Stimulated activated CD8-positive, alpha-beta memory T cell treated with anti-CD3 and anti-CD28 coated beads, Interleukin-12 subunit alpha, Interleukin-12 subunit beta, amount 100 ng/mL, for 1 hour (primary cell): ENCODE results near the gene ZNF274.
"Not testable (repeated sequence)": the region's sequence is repeated elsewhere in the genome, so short reads cannot be mapped to it uniquely, and the experiment has no call there.

Experiments
- DNase-seq: peaks from one replicate; pipeline ENCODE4 v3.0.0-alpha.2; 2020; ENCODE audit warnings: low read depth

Gene ZNF274

DNA sequence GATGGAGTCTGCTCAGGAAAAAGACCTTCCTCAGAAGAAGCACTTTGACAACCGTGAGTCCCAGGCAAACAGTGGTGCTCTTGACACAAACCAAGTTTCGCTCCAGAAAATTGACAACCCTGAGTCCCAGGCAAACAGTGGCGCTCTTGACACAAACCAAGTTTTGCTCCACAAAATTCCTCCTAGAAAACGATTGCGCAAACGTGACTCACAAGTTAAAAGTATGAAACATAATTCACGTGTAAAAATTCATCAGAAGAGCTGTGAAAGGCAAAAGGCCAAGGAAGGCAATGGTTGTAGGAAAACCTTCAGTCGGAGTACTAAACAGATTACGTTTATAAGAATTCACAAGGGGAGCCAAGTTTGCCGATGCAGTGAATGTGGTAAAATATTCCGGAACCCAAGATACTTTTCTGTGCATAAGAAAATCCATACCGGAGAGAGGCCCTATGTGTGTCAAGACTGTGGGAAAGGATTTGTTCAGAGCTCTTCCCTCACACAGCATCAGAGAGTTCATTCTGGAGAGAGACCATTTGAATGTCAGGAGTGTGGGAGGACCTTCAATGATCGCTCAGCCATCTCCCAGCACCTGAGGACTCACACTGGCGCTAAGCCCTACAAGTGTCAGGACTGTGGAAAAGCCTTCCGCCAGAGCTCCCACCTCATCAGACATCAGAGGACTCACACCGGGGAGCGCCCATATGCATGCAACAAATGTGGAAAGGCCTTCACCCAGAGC lies 29.6 kb downstream of the ZNF274 start:
- DNase-seq: no peak

DNA sequence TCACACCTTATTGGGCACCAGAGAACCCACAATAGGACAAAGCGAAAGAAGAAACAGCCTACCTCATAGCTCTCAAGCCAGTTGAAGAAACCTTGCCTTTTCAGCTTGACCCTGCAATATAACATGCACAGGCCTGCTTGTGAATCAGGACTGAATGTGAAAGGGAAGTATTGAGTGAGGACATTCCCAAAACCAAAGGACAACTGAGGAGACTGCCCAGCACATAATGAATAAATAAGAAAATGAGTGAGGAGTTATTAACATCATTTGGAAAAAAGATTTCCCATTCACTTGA lies 30.2 kb downstream of the ZNF274 start:
- DNase-seq: no peak

DNA sequence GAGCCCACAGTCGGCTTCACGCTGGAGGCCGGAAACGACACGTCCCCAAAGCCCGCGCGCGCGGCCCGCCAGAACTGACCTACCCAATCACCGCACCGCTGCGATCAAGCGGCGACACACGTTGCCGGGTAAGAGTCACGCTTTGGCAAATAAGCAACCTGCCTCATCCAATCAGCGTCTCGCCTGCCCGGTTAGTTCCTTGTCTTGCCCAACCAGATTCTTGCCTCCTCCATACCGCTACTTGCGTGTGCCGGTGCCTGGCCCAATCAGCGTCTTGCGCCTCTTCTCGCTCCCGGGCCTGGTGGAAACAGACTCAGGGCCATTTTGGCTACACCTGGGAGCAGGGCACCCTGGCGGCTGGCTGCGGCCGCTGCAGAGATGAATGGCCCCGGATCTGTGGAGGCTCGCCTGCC lies 34.2 kb downstream of the ZNF274 start:
- DNase-seq: no peak

DNA sequence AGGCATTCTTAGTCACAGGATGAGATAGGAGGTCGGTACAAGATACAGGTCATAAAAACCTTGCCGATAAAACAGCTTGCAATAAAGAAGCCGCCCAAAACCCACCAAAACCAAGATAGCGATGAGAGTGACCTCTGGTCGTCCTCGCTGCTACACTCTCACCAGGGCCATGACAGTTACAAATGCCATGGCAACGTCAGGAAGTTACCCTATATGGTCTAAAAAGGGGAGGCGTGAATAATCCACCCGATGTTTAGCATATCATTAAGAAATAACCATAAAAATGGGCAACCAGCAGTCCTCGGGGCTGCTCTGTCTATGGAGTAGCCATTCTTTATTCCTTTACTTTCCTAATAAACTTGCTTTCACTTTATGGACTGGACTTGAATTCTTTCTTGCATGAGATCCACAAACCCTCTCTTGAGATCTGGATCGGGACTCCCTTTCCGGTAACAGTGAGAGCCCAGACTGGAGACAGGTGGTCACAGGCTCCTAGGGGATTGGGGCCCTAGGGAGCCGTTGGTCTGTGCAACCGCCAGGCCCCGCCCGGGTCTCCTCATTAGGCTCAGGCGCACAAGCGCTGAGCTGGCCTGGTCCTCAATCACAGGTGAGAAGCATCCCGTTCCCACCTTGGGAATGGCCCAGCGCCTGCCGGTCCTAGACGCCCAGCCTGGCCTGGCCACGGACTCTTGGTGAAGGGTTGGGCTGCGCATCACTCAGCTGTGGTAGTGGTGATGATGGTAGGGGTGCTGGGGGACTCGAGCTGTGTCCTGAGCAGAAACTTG lies 34.9 kb downstream of the ZNF274 start:
- DNase-seq: no peak

DNA sequence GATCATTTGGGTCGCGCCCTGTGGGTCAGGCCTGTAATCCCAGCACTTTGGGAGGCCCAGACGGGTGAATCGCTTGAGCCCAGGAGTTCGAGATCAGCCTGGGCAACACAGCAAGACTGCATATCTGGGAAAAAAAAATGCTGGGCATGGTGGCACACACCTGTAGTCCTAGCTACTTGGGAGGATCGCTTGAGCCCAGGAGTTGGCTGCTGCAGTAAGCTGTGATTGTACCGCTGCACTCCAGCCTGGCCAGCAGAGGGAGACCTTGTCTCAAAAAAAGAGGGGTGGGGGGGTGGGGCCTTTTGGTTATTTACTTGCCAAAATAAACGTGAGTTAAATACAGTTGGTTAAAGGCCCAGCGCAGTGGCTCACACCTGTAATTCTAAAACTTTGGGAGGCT lies 36.0 kb downstream of the ZNF274 start:
- DNase-seq: peak; percentile 1

DNA sequence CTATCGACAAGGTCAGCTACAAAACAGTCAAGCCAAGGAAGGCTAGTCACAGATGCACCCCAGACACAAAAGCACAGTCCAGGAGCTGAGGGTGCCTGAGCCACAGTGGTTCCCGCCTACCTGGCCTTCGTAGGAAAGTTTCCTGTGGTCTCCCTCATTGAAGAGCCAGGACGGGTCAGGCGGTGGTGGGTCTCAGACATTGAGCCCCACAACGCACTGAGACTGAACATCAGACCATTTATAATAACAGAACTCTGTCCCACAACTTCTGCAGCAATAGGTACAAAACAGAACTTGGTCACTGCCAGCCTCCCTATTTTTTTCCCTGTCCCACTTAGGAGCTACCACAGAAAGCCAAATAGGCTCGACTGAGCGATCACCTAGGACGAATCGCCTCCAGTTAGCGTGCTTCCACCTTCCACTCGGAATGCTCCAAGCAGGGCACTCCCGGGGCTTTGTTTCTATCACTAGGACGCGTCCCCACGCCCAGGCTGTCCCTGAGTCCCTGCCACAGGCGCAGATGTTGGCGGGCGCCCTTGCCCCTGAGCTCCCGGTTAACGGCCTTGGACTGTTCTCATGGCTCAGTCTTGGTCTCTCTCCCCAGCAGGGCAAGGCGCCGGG lies 45.2 kb downstream of the ZNF274 start:
- DNase-seq: no peak

DNA sequence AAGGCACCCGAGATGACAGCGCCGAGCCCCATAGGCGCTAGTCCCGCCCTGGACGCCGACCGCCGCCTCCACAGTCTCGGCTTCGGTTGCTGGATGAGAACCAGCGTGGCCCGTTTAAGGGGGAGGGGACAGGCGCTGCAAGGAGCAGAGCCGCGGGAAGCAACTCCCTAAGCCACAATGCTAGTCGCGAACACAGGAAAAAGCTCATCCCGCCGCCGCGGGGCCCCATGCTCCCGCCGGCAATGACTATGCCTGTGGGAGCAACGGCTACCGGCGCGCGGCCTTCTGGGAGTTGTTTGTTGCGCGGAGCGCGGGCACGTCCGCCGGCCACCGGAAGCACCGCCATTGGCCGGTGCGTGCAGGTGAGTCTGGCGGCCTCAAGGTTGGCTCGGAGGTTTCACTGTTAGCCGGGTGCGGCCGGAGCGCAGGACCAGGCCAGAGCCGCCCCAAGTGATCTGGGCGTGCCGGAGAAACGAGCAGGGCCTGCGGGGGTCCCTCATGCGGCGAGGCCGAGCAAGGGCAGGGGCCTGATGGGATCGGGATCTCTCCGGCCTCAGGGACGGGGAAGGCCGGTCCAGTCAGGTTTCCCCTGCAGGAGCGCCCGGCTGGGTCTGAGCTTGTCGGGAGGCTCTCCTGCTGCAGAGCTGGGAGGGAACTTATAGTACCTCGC lies 45.9 kb downstream of the ZNF274 start, which contains the start of gene ZNF544:
ZNF544 (plus strand) TSS at position 330 of the 670 bp plus-strand sequence. CDS start 15,110 bp downstream, outside the sequence.
- peak; percentile 14 for DNase-seq

DNA sequence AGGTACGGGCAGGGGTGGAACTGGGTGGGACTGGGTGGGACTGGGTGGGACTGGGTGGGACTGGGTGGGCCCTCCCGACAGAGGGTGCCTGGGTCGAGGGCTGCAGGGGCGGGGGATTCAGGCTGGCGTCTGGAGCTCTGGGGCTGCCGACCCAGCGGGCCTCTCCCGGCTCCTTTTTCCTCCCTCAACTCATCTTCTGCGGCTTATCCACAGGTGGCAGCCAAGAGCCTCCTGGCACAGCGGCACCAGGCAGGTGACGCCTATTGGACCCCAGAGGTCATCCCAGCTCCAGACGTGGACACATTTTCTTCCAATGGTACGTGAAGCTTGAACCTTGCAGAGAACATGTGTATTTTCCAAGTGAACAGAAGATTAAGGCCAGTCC lies 46.4 kb downstream of the ZNF274 start:
- no peak for DNase-seq

DNA sequence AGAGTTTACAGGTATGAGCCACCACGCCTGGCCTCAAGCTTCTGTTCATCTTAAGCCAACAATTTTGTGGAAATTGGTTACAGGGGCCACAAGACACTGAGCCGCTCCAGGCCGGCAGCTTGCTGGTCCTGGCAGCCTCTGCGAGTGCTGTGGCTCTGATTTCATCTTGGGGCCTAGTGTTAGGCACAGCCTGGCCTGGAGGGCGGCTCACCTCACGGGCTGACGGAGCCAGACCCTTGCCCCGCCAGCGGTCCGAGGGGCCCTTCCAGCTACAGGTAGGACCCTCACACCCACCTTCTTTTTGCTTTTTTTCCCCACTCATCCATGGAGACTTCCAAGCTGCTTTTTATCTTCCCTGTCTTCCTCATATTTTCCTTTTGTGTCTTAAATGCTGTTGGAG lies 54.5 kb downstream of the ZNF274 start:
- DNase-seq: no peak

DNA sequence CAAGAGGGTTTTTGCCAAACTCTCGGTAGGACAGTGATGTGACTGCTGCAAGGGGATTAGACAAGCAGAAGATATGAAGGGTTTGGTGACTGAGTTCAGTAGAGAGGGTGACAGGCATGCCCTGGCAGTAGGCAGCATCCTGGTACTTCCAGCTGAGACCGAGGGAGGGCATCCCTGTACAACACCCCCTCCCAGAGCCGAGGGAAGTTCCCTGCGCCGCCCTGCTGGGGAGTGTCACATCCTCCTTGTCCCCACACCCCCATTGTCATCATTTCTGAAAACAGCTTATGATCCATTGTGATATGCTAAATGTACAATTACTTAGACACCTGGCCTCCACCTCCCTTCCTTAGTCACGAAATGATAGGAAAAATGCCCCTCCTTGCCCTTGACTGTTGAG lies 60.5 kb downstream of the ZNF274 start:
- no peak for DNase-seq

DNA sequence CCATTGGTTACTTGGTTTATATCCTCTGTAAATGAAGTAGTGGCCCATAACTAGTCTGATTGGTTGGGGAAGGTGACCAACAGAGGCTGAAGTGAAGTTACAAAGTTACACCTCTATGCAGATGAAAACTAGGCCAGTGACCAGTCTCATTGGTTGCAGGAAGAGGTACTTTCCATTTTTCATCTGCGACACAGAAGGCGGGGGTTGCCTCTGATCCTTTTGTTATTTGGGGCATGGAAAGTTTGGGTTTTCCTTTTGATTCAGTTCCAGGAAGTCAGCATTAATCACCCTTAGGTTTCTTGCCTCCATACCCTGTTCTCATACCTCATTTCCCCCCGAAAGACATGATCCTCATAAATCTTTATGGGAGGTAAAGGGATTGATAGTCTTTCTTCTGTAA lies 66.0 kb downstream of the ZNF274 start:
- DNase-seq: no peak

DNA sequence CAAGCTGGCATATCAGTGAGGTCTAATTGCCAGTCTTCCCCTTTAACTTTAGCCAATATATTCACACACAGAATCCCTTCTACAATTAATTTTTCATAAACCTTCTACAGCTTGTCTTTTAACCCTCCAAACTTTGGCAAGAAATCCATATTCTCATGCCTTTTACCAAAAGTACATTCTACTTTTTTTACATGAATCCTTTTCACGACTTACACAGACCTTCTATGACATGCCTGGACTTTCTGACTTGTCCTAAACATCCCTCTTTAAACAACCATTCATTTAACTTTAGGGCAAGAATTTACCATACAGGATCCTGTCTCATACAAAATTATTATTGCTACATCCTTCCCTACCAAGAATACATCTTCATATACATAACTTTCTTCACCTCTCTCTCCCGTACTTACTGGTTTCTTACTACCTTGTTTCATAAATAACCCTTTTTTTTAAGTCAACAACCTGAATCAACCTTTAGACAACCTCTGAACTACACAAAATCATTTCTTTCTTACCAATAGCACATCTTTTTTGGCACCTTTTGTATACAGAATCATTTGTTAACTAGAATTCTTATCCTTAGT lies 69.3 kb downstream of the ZNF274 start:
- no peak for DNase-seq

DNA sequence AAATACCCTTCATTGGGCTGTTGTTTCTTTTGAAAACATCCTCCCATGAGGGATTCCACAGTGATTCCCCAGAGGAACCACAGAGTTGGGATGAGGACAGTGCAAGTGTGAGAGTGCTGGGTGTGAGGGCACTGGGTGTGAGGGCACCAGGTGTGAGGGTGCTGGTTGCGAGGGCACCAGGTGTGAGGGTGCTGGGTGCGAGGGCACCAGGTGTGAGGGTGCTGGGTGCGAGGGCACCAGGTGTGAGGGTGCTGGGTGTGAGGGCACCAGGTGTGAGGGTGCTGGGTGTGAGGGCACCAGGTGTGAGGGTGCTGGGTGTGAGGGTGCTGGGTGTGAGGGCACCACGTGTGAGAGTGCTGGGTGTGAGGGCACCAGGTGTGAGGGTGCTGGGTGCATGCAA lies 75.4 kb downstream of the ZNF274 start:
- not testable (repeated sequence) for DNase-seq

DNA sequence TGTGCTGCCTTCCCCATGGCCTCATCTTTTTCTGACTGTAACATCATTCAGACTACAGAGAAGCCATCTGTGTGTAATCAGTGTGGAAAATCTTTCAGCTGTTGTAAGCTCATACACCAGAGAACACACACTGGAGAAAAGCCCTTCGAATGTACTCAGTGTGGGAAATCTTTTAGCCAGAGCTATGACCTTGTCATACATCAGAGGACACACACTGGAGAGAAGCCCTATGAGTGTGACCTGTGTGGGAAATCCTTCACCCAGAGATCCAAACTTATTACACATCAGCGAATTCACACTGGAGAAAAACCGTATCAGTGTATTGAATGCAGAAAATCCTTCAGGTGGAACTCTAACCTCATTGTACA lies 78.7 kb downstream of the ZNF274 start:
- no peak for DNase-seq

DNA sequence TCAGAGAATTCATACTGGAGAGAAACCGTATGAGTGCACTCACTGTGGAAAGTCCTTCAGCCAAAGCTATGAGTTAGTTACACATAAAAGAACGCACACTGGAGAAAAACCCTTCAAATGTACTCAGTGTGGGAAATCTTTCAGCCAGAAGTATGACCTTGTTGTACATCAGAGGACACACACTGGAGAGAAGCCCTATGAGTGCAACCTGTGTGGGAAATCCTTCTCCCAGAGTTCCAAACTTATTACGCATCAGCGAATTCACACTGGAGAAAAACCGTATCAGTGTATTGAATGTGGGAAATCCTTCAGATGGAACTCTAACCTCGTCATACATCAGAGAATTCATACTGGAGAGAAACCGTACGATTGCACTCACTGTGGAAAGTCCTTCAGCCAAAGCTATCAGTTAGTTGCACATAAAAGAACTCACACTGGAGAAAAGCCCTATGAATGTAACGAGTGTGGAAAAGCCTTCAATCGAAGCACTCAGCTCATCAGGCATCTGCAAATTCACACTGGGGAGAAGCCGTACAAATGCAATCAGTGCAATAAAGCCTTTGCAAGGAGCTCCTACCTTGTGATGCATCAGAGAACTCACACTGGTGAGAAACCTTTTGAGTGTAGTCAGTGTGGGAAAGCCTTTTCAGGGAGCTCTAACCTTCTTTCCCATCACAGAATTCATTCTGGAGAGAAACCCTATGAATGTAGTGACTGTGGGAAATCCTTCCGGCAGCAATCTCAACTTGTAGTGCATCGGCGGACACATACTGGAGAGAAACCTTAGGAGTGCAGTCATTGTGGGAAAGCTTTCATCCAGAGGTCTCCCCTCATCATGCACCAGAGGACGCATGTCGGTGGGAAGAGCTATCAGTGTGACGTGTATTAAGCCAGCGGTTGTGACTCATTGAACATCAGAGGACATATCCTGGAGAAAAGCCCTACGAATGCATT lies 79.4 kb downstream of the ZNF274 start:
- no peak for DNase-seq

DNA sequence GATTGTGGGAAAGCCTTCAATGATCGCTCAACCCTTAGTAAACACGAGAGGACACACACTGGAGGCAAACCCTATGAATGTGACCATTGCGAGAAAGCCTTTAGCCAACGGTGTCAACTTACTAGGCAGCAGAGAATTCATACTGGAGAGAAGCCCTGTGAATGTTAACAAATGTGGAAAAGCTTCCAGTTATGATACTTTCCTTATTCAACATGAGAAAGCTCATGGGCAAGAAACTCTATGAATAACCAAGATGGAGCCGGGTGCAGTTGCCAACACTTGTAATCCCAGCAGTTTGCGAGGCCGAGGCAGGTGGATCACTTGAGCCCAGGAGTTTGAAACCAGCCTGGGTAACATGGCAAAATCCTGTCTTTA lies 80.0 kb downstream of the ZNF274 start:
- DNase-seq: no peak
